ENCODE data around the gene SECISBP2.
"Not testable (repeated sequence)": the region's sequence is repeated elsewhere in the genome, so short reads cannot be mapped to it uniquely, and the experiment has no call there.

DNA sequence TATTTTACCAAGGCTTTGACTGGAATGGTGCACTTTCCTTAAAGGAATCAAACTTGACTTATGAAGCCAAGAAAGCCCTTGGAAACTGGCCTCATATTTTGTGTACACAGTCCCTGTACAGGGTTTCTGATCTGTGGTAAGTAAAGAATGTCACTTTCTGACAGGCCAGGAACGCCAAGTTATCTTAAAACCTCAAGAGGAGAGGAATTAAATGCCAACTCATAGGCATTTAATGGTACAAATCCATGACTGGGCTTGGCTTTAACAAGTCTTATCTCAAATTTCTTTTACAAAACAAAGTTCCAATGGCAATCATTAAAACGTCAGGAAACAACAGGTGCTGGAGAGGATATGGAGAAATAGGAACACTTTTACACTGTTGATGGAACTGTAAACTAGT, 16.3 kb upstream of the SECISBP2 start:
- TF ChIP-seq, protein P1, sequence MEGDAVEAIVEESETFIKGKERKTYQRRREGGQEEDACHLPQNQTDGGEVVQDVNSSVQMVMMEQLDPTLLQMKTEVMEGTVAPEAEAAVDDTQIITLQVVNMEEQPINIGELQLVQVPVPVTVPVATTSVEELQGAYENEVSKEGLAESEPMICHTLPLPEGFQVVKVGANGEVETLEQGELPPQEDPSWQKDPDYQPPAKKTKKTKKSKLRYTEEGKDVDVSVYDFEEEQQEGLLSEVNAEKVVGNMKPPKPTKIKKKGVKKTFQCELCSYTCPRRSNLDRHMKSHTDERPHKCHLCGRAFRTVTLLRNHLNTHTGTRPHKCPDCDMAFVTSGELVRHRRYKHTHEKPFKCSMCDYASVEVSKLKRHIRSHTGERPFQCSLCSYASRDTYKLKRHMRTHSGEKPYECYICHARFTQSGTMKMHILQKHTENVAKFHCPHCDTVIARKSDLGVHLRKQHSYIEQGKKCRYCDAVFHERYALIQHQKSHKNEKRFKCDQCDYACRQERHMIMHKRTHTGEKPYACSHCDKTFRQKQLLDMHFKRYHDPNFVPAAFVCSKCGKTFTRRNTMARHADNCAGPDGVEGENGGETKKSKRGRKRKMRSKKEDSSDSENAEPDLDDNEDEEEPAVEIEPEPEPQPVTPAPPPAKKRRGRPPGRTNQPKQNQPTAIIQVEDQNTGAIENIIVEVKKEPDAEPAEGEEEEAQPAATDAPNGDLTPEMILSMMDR (conservative IDR thresholded peaks at IDR 0.05; ENCODE audit: low read depth, low read length) = not testable (repeated sequence)
- TF ChIP-seq EZH2phosphoT487 (IDR thresholded peaks at IDR 0.05; ENCODE audit: borderline replicate concordance, low read length) = not testable (repeated sequence)

Measured in PC-3 (cell line).